Naive thymus-derived CD4-positive, alpha-beta T cell (primary cell): Measurements from ENCODE around the gene SLC39A11. TPM values are rescaled to one million over a fixed set of nuclear protein-coding genes. Genes with fewer than 3 reads are reported as not detected.

Experiments used
- ATAC-seq: fragments of 150-1000 bp; cut with Tn5 transposase; 2 replicates; pipeline ENCODE4 v1.10.0; 2021; ENCODE audit warnings: mild to moderate bottlenecking, moderate library complexity
- CTCF ChIA-PET: fragments of 350-600 bp; sonication (Branson Sonifier 250); formaldehyde crosslinking; loops from one replicate; lab custom pipeline; 2021; ENCODE audit warnings: antibody characterized with exemption; lab: Charles Lee
- POLR2A ChIA-PET: fragments of 350-600 bp; sonication (Branson Sonifier 250); formaldehyde crosslinking; loops from one replicate; lab custom pipeline; 2021; ENCODE audit warnings: antibody characterized with exemption, inconsistent platforms; lab: Charles Lee
- DNase-seq, 9 donors: peaks; one replicate each; pipeline versions ENCODE4 v3.0.0 to v3.0.0-alpha.2; 2020 to 2022; ENCODE audit warnings: mixed read lengths in 1 of 9
- H3K27ac ChIP-seq: one replicate; pipeline ENCODE4 v1.7.0; 2013; ENCODE audit warnings: mild to moderate bottlenecking, low read depth, low read length, moderate library complexity
- H3K27me3 ChIP-seq, 2 donors: one replicate each; pipeline ENCODE4 v1.7.0; 2013; ENCODE audit warnings: low read length in 2 of 2, mild to moderate bottlenecking in 2 of 2, moderate library complexity in 2 of 2; ENCODE audit not compliant: control insufficient read depth in 2 of 2, insufficient read depth in 2 of 2
- H3K36me3 ChIP-seq, 3 experiments: 1 replicate in 2 of 3; 2 replicates in 1 of 3; pipeline ENCODE4 v1.7.0; 2013; ENCODE audit warnings: low read length in 3 of 3, mild to moderate bottlenecking in 3 of 3, moderate library complexity in 1 of 3; ENCODE audit not compliant: insufficient read depth in 3 of 3, control insufficient read depth in 2 of 3
- H3K4me1 ChIP-seq, 2 donors: one replicate each; pipeline ENCODE4 v1.7.0; 2013; ENCODE audit warnings: low read length in 2 of 2, mild to moderate bottlenecking in 2 of 2, moderate library complexity in 1 of 2; ENCODE audit not compliant: control insufficient read depth in 2 of 2, insufficient read depth in 2 of 2
- H3K4me3 ChIP-seq: 2 replicates; pipeline ENCODE4 v1.7.0; 2013; ENCODE audit warnings: mild to moderate bottlenecking, low read length
- H3K9me3 ChIP-seq, 3 experiments: 1 replicate in 2 of 3; 2 replicates in 1 of 3; pipeline ENCODE4 v1.7.0; 2013; ENCODE audit warnings: low read length in 3 of 3; ENCODE audit not compliant: control insufficient read depth in 2 of 3
- H3K27ac Mint-ChIP-seq, 9 donors: one replicate each; pipeline ENCODE4 v1.8.0; 2020 to 2022; ENCODE audit warnings: mixed read lengths in 9 of 9, mild to moderate bottlenecking in 8 of 9, moderate library complexity in 5 of 9, inconsistent platforms in 2 of 9
- H3K27me3 Mint-ChIP-seq, 5 donors: one replicate each; pipeline ENCODE4 v1.8.0; 2021 to 2022; ENCODE audit warnings: mixed read lengths in 5 of 5, mild to moderate bottlenecking in 1 of 5
- H3K36me3 Mint-ChIP-seq, 5 donors: one replicate each; pipeline ENCODE4 v1.8.0; 2020 to 2022; ENCODE audit warnings: mixed read lengths in 5 of 5, mild to moderate bottlenecking in 3 of 5, inconsistent platforms in 1 of 5
- H3K4me1 Mint-ChIP-seq, 7 donors: one replicate each; pipeline ENCODE4 v1.8.0; 2020 to 2022; ENCODE audit warnings: mixed read lengths in 7 of 7, mild to moderate bottlenecking in 3 of 7, inconsistent platforms in 1 of 7
- H3K4me3 Mint-ChIP-seq, 10 donors: one replicate each; pipeline ENCODE4 v1.8.0; 2020 to 2022; ENCODE audit warnings: mild to moderate bottlenecking in 10 of 10, mixed read lengths in 10 of 10, moderate library complexity in 6 of 10, inconsistent platforms in 2 of 10
- H3K9me3 Mint-ChIP-seq, 11 donors: one replicate each; pipeline ENCODE4 v1.8.0; 2020 to 2022; ENCODE audit warnings: mixed read lengths in 11 of 11, mild to moderate bottlenecking in 4 of 11, inconsistent platforms in 1 of 11, moderate library complexity in 1 of 11
- intact Hi-C, 2 donors: fragments of 100-400 bp; cut with micrococcal nuclease; formaldehyde crosslinking; loops; one replicate each; pipeline ENCODE4 v1.15.1; 2023
- polyA plus RNA-seq, 2 donors: library from polyadenylated mRNA; unstranded; fragments of 300-500 nt; fragmentation: Illumina TruSeq; gene quantifications; one replicate each; pipeline ENCODE4 v1.2.3, GENCODE V29; 2021
- total RNA-seq, 6 experiments: library from RNA in 5 of 6; stranded (reverse) in 5 of 6; gene quantifications; 1 replicate in 5 of 6; 2 replicates in 1 of 6; pipeline ENCODE4 v1.2.3 and lab custom pipeline; 2021 to 2026

SLC39A11 gene
- total and polyA plus RNA-seq, 7 experiments from 2014 or later = 8.5 to 36.7 (median 19.8) TPM

DNA sequence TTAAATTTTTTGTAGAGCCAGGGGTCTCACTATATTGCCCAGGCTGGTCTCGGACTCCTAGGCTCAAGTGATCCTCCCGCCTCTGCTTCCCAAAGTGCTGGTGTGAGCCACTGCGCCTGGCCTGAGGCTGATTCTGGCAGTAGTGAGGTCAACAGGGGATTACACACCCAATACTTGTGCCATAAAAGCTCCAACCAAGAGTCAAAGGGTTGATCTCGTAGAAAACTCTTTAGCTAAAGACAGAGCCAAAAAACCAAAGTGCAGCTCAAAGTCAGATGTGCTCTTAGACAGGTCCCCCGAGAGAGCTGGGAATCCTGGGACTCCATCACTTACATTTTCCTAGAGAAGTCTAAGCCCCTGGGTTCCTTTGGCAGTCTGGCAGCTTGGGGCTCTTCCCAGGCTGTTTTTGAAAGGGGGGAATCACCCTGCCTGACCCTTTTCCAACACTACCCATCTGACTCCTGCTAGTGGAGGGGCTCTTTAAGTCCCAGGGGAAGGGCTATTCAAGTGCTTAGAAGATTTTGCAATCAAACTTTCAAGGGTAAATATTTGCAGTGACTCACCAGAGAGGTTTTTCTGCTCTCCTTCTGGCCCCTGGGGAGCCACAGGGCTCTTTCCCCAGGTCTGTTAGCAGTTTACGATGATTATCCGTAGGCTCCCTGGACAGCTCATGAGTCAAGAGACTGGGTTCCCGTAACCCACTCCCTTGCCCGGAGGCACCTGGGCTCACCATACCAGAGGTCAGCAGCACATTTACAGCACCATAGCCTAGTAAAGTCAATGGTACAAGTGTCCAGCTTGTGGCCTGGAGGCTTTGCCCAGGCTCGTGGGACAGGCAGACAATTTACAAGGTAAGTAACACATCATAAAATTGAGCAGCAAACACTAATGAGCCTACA, 408.7 kb downstream of the SLC39A11 start:
- CTCF ChIA-PET = no interaction called here
- Mint-ChIP-seq H3K4me1 (peaks cover 0 to 5% (median 0%) of the 10 kb centered on the region in 7 donors), H3K27ac (no peak overlapping the region), H3K36me3 (peaks cover 2 to 14% (median 7%) of the 10 kb centered on the region in 5 donors), H3K9me3 (peaks cover 0 to 6% (median 1%) of the 10 kb centered on the region in 11 donors), H3K27me3 (peaks cover 0 to 2% (median 0%) of the 10 kb centered on the region in 5 donors), H3K4me3 (no peak overlapping the region)
- no peaks in the 10 kb centered on the region for H3K9me3 ChIP-seq
- no peaks in the 10 kb centered on the region for H3K27me3 ChIP-seq
- POLR2A ChIA-PET = no interaction called here
- H3K27ac ChIP-seq = no peak overlapping the region
- no peaks in the 10 kb centered on the region for H3K4me1 ChIP-seq
- intact Hi-C loops = no loop called here
- ATAC-seq = no peak
- no peaks in the 10 kb centered on the region for H3K36me3 ChIP-seq
- DNase-seq = no peak
- no peak overlapping the region for H3K4me3 ChIP-seq

DNA sequence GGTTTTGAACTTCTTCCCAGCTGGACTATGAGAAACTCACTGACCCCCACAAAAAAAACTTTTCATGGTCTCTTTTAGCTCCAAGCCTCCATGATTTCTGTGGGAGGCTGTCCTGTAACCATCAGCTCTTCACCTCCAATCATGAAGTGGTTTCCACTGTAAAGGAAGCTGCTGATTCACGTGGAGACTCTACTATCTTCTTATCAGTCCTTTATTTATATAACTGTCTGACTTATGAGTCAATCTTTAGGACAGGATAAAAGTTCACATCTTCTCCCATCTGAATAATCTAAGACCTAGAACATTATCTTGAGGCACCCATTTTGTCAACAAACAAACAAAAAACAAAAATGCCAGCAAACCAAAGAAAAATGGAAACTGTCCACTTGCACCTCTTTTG, 409.9 kb downstream of the SLC39A11 start:
- Mint-ChIP-seq H3K27ac (no peak overlapping the region), H3K9me3 (peaks cover 0 to 6% (median 1%) of the 10 kb centered on the region in 11 donors), H3K4me1 (peaks cover 0 to 5% (median 0%) of the 10 kb centered on the region in 7 donors), H3K4me3 (no peak overlapping the region), H3K27me3 (peaks cover 0 to 2% (median 0%) of the 10 kb centered on the region in 5 donors), H3K36me3 (peaks cover 2 to 17% (median 13%) of the 10 kb centered on the region in 5 donors)
- Histone ChIP-seq H3K27me3 (no peaks in the 10 kb centered on the region), H3K9me3 (no peaks in the 10 kb centered on the region), H3K4me1 (no peaks in the 10 kb centered on the region), H3K36me3 (no peaks in the 10 kb centered on the region), H3K4me3 (no peak overlapping the region), H3K27ac (no peak overlapping the region)
- ChIA-PET CTCF (no interaction called here), POLR2A (no interaction called here)
- ATAC-seq (no peak), DNase-seq (no peak)
- intact Hi-C loops = no loop called here

DNA sequence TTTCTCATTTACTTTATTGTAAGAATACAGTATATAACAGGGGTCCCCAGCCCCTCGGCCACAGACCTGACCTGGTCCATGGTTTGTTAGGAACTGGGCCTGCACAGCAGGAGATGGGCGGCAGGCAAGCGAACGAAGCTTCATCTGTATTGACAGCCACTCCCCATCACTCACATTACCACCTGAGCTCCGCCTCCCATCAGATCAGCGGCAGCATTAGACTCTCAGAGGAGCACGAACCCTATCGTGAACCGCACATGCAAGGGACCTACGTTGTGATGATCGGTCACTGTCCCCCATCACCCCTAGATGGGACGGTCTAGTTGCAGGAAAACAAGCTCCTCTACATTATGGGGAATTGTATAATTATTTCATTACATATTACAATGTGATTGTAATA, 410.6 kb downstream of the SLC39A11 start:
- ATAC-seq (no peak), DNase-seq (no peak)
- POLR2A ChIA-PET = no interaction called here
- Mint-ChIP-seq H3K36me3 (peaks cover 2 to 21% (median 15%) of the 10 kb centered on the region in 5 donors), H3K27me3 (peaks cover 0 to 2% (median 0%) of the 10 kb centered on the region in 5 donors), H3K4me1 (peaks cover 0 to 5% (median 0%) of the 10 kb centered on the region in 7 donors), H3K27ac (no peak overlapping the region), H3K4me3 (no peak overlapping the region), H3K9me3 (peaks cover 0 to 6% (median 1%) of the 10 kb centered on the region in 11 donors)
- H3K4me3 ChIP-seq = no peak overlapping the region
- H3K27ac ChIP-seq = no peak overlapping the region
- no peaks in the 10 kb centered on the region for H3K9me3 ChIP-seq
- no peaks in the 10 kb centered on the region for H3K4me1 ChIP-seq
- intact Hi-C loops = no loop called here
- H3K27me3 ChIP-seq = no peaks in the 10 kb centered on the region
- CTCF ChIA-PET = no interaction called here
- H3K36me3 ChIP-seq = no peaks in the 10 kb centered on the region

- H3K9me3 Mint-ChIP-seq = peaks cover 0 to 11% (median 4%) of the 10 kb centered on the region in 11 donors
- no peak overlapping the region for H3K4me3 ChIP-seq
- H3K36me3 ChIP-seq = no peaks in the 10 kb centered on the region
- H3K27me3 ChIP-seq = no peaks in the 10 kb centered on the region
- intact Hi-C loops = no loop called here
- no peak overlapping the region for H3K27ac ChIP-seq
- no peaks in the 10 kb centered on the region for H3K27me3 Mint-ChIP-seq
- H3K4me3 Mint-ChIP-seq = no peak overlapping the region
- H3K9me3 ChIP-seq = no peaks in the 10 kb centered on the region
- no peak overlapping the region for H3K27ac Mint-ChIP-seq
- ChIA-PET CTCF (interaction anchor here (1.1 kb wide), 1 partner anchor 49 kb away, joined by 3 read pairs; no protein-coding TSS in a partner anchor), POLR2A (no interaction called here)
- no peaks in the 10 kb centered on the region for H3K4me1 Mint-ChIP-seq
- DNase-seq (no peak), ATAC-seq (no peak)
- H3K4me1 ChIP-seq = no peaks in the 10 kb centered on the region
- H3K36me3 Mint-ChIP-seq = peaks cover 9 to 33% (median 25%) of the 10 kb centered on the region in 5 donors
These were observed 414.6 kb downstream of the SLC39A11 start for GRCh38 chr17:72677714-72678390.

DNA sequence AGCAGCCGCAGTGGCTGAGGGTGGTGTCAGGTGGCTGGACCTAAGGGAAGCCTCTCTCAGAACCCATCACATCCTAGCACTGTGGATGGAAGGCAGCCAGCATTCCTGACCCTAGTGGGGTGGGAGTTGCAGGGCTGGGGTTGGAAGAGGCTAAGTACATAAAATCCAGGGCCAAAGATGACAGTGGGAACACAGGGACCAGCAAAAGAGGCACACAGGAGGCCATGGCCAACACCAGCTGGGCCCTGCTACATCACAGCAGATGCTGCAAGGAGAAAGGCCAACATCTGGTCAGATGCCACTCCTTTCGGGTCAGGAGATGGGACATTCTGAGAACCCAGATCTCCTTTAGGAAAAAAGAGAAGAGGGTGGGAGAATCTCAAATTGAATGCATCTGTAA, 415.4 kb downstream of the SLC39A11 start:
- Mint-ChIP-seq H3K4me3 (no peak overlapping the region), H3K27ac (no peak overlapping the region), H3K27me3 (no peaks in the 10 kb centered on the region), H3K9me3 (peaks cover 0 to 11% (median 4%) of the 10 kb centered on the region in 11 donors), H3K36me3 (peaks cover 9 to 33% (median 25%) of the 10 kb centered on the region in 5 donors), H3K4me1 (no peaks in the 10 kb centered on the region)
- Histone ChIP-seq H3K4me3 (no peak overlapping the region), H3K36me3 (no peaks in the 10 kb centered on the region), H3K27me3 (no peaks in the 10 kb centered on the region), H3K27ac (no peak overlapping the region), H3K4me1 (no peaks in the 10 kb centered on the region), H3K9me3 (no peaks in the 10 kb centered on the region)
- ATAC-seq = no peak
- intact Hi-C loops = no loop called here
- ChIA-PET POLR2A (no interaction called here), CTCF (interaction anchor here (1.1 kb wide), 1 partner anchor 50 kb away, joined by 3 read pairs; no protein-coding TSS in a partner anchor)
- no peak for DNase-seq

- intact Hi-C loops = no loop called here
- no peaks in the 10 kb centered on the region for H3K36me3 ChIP-seq
- Mint-ChIP-seq H3K27me3 (no peaks in the 10 kb centered on the region), H3K36me3 (peaks cover 9 to 22% (median 20%) of the 10 kb centered on the region in 5 donors), H3K4me3 (no peak overlapping the region), H3K9me3 (peaks cover 0 to 9% (median 4%) of the 10 kb centered on the region in 11 donors), H3K4me1 (no peaks in the 10 kb centered on the region), H3K27ac (no peak overlapping the region)
- DNase-seq (no peak), ATAC-seq (no peak)
- no peaks in the 10 kb centered on the region for H3K27me3 ChIP-seq
- CTCF ChIA-PET = no interaction called here
- H3K27ac ChIP-seq = no peak overlapping the region
- POLR2A ChIA-PET = no interaction called here
- no peak overlapping the region for H3K4me3 ChIP-seq
- no peaks in the 10 kb centered on the region for H3K9me3 ChIP-seq
- no peaks in the 10 kb centered on the region for H3K4me1 ChIP-seq
These were observed 419.8 kb downstream of the SLC39A11 start for GRCh38 chr17:72672729-72673128.
